Measurements from ENCODE around the gene SPATA2L.
A peak's percentile ranks its signal among the peaks of the same experiment; 100 is the strongest.

SPATA2L gene

DNA sequence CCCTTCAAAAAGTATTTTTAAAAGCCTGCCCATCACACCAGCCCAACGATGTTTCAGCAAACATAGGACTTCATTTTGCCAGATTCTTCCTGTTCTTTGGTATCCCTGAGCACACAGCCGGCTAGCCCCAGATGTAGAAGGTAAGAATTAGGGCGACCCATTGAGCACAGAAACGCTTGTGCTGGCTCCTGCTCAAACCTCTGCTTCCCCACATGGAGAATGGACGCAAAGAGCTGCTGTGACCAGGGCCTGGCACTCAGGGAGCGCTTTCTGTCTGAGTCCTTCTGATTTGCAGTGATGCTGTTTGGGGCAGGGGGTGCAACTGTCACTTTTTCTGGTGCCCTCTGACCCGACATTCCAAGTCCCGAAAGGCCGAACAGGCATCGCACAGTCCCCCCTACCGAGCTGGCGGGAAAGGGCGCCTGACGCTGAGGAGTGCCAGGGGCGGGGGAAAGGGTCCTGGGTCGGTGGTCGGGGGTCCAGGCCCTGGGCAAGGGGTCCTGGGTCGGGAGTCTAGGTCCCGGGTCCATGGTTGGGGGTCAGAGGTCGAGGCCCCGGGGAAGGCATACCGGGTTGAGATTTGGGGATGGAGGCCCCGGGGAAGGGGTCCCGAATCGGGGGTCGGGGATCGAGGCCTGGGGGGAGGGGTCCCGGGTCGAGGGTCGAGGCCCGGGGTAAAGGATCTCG is 44.9 kb downstream of the SPATA2L start:
- H4K20me1 ChIP-seq (ENCODE audit: insufficient read depth, low read length) = peaks cover 36% of the 10 kb centered on the region

DNA sequence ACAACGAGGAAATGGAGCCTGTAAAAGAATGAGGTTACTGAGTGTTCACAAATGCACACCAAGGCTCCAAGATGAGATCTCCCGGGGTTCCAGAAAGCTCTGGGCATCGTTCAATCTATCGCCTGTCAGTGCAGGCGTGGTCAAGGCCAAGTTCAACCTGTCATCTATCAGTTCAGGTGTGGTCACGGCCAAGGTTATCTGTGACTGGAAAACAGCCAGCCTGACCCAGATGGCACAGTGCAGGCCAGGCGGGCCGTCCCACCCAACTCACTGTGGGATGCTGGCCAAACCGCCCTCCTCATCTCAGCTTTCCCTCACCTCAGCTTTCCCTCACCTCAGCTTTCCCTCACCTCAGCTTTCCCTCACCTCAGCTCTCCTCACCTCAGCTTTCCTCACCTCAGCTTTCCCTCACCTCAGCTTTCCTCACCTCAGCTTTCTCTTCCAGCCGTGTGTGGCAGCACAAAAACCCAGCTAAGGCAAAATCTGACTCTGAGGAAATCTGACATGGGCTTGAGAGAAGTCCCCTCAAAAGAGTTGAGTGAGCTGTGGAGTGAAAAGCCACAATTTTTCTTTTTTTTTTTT is 46.4 kb downstream of the SPATA2L start:
- DNase-seq (no peak), ATAC-seq (ENCODE audit: insufficient read depth, low read depth) (no peak)
- Histone ChIP-seq H2AFZ (ENCODE audit: low read depth, low read length) (no peak overlapping the region), H3K4me1 (ENCODE audit: insufficient read depth, low read length) (peaks cover 39% of the 10 kb centered on the region), H3K27me3 (ENCODE audit: insufficient read depth, low read length, poor library complexity) (no peaks in the 10 kb centered on the region), H3K27ac (ENCODE audit: low read length) (no peak overlapping the region), H3K9me3 (ENCODE audit: insufficient read depth, low read length, severe bottlenecking) (no peaks in the 10 kb centered on the region), H3K36me3 (ENCODE audit: insufficient read depth, low read length) (peaks cover 40% of the 10 kb centered on the region), H3K4me3 (ENCODE audit: low read depth in 1 of 2, low read length in 2 of 2) (no peak overlapping the region), H3K4me2 (ENCODE audit: insufficient read depth, low read length) (peak overlapping the region; percentile 20; the same call in 1 of the 2 replicates), H4K20me1 (ENCODE audit: insufficient read depth, low read length) (peaks cover 44% of the 10 kb centered on the region), H3K9ac (ENCODE audit: low read depth, low read length) (no peak overlapping the region), H3K79me2 (ENCODE audit: insufficient read depth, low read length) (peaks cover 85% of the 10 kb centered on the region)
- TF ChIP-seq, protein P1, sequence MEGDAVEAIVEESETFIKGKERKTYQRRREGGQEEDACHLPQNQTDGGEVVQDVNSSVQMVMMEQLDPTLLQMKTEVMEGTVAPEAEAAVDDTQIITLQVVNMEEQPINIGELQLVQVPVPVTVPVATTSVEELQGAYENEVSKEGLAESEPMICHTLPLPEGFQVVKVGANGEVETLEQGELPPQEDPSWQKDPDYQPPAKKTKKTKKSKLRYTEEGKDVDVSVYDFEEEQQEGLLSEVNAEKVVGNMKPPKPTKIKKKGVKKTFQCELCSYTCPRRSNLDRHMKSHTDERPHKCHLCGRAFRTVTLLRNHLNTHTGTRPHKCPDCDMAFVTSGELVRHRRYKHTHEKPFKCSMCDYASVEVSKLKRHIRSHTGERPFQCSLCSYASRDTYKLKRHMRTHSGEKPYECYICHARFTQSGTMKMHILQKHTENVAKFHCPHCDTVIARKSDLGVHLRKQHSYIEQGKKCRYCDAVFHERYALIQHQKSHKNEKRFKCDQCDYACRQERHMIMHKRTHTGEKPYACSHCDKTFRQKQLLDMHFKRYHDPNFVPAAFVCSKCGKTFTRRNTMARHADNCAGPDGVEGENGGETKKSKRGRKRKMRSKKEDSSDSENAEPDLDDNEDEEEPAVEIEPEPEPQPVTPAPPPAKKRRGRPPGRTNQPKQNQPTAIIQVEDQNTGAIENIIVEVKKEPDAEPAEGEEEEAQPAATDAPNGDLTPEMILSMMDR (IDR thresholded peaks at IDR 0.05; ENCODE audit: borderline replicate concordance, extremely low read depth, low read length, poor library complexity, severe bottlenecking) = no peak
- TF ChIP-seq EZH2 (IDR thresholded peaks at IDR 0.05; ENCODE audit: borderline replicate concordance, low read depth, low read length, severe bottlenecking) = no peak

More for the DNA sequence above, 44.9 kb downstream of the SPATA2L start:
- Histone ChIP-seq H3K9me3 (ENCODE audit: insufficient read depth, low read length, severe bottlenecking) (no peaks in the 10 kb centered on the region), H3K4me1 (ENCODE audit: insufficient read depth, low read length) (peaks cover 42% of the 10 kb centered on the region), H2AFZ (ENCODE audit: low read depth, low read length) (no peak overlapping the region; the same call in 1 of the 2 replicates), H3K79me2 (ENCODE audit: insufficient read depth, low read length) (peaks cover 80% of the 10 kb centered on the region), H3K27ac (ENCODE audit: low read length) (peak overlapping the region; percentile 92), H3K36me3 (ENCODE audit: insufficient read depth, low read length) (peaks cover 43% of the 10 kb centered on the region), H3K27me3 (ENCODE audit: insufficient read depth, low read length, poor library complexity) (no peaks in the 10 kb centered on the region), H3K4me2 (ENCODE audit: insufficient read depth, low read length) (peak overlapping the region; percentile 94), H3K9ac (ENCODE audit: low read depth, low read length) (peak overlapping the region; percentile 65), H3K4me3 (ENCODE audit: low read depth in 1 of 2, low read length in 2 of 2) (peak overlapping the region; percentile 63 to 71)
- TF ChIP-seq, protein P1 (IDR thresholded peaks at IDR 0.05; ENCODE audit: borderline replicate concordance, extremely low read depth, low read length, poor library complexity, severe bottlenecking) = no peak
- TF ChIP-seq EZH2 (IDR thresholded peaks at IDR 0.05; ENCODE audit: borderline replicate concordance, low read depth, low read length, severe bottlenecking) = no peak
- ATAC-seq (ENCODE audit: insufficient read depth, low read depth) (no peak), DNase-seq (no peak)

DNA sequence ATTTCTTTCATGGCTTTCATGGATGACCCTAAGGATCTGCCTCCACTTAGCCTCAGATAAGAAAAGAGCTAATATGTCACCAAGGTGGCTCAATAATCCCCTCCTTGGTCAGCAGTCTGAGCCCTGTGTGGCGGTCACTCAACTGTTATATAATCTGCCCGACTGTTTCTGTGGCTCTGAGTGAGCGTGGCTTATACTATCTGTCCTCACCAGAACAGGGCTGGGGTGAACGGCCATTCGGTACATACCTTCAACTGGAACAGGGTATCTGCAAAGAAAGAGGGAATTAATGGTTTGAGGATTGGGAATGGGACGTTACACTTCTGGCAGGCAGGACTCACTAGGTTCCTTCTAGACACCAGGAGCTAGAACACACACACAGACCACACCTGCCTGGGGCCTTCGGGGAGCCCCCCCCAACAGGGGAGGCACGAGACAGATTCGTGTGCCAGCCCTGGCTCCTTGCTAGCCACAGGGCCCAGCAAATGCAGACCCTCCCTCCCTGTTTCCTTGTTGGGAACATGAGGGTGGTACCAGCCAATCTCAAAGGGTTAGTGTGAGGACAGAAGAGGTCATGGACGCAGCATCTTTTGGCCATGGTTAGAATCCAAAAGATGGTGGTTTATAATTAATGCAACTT is 47.7 kb downstream of the SPATA2L start:
- Histone ChIP-seq H3K4me2 (ENCODE audit: insufficient read depth, low read length) (peak overlapping the region; percentile 28; the same call in 1 of the 2 replicates), H3K9ac (ENCODE audit: low read depth, low read length) (no peak overlapping the region), H3K4me3 (ENCODE audit: low read depth in 1 of 2, low read length in 2 of 2) (no peak overlapping the region), H3K4me1 (ENCODE audit: insufficient read depth, low read length) (peaks cover 27% of the 10 kb centered on the region), H3K36me3 (ENCODE audit: insufficient read depth, low read length) (peaks cover 40% of the 10 kb centered on the region), H3K79me2 (ENCODE audit: insufficient read depth, low read length) (peaks cover 75% of the 10 kb centered on the region), H4K20me1 (ENCODE audit: insufficient read depth, low read length) (peaks cover 39% of the 10 kb centered on the region), H3K9me3 (ENCODE audit: insufficient read depth, low read length, severe bottlenecking) (no peaks in the 10 kb centered on the region), H3K27ac (ENCODE audit: low read length) (no peak overlapping the region; the same call in 1 of the 2 replicates), H2AFZ (ENCODE audit: low read depth, low read length) (no peak overlapping the region), H3K27me3 (ENCODE audit: insufficient read depth, low read length, poor library complexity) (no peaks in the 10 kb centered on the region)
- DNase-seq (no peak), ATAC-seq (ENCODE audit: insufficient read depth, low read depth) (no peak)
- TF ChIP-seq, protein P1 (IDR thresholded peaks at IDR 0.05; ENCODE audit: borderline replicate concordance, extremely low read depth, low read length, poor library complexity, severe bottlenecking) = no peak
- no peak for TF ChIP-seq EZH2 (IDR thresholded peaks at IDR 0.05; ENCODE audit: borderline replicate concordance, low read depth, low read length, severe bottlenecking)

All from DND-41 (cell line).